ENCODE measurements around the gene FARP1. TPM values are rescaled to one million over a fixed set of nuclear protein-coding genes. Genes with fewer than 3 reads are reported as not detected.

The FARP1 gene
- total RNA-seq, 1 experiment from 2014 or later, result 2.6 TPM

DNA sequence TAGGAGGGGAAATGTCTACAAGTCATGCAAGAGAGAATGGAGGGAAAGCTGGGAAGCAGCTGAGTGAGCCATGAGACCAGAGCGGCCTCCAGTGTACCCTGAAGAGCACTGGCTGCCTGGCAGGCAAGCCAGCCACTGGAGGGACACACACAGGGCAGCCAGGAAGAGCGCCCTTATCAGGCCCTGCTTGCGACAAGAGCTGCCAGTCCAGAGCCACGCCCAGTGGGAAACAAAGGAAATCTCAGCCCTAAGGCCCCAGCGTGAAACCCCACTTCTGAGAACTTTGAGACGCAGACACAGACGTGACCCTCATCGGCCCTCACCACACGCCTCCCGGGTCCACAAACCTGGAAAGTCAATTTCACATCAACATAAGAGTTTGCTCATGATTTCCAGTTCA is 329.0 kb downstream of the FARP1 start:
- DNase-seq (ENCODE audit: extremely low read depth, low read depth), result no peak

DNA sequence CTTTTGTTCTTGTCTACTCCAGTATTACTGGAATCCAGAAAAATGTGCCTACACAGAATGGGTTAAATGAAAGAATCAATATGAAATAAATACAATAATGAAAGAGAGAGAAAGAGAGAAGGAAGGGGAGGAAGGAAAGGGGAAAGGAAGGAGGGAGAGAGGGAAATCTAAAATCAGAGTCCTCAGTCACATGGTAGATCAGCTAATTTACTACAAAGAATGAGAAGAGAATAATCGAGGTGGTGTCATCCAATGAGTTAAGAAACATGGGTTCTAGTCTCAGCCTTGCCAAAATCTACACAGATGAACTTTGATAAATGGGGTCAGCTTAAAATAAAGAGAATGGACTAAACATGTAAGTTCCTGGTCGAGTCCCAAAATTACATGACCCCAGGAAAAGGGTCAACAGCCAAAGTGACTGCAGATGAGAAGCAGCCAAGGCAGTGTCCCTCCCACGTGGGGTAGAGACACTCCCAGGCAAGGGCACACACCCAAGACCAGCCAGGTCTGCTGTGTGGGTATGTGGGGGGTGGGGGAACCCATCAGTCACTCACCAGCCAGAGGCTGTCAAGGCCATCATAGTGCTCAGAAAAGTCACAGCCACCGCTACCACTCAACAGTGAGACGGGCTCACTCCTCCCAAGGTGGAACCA is 330.4 kb downstream of the FARP1 start:
- no peak for DNase-seq (ENCODE audit: extremely low read depth, low read depth)

DNA sequence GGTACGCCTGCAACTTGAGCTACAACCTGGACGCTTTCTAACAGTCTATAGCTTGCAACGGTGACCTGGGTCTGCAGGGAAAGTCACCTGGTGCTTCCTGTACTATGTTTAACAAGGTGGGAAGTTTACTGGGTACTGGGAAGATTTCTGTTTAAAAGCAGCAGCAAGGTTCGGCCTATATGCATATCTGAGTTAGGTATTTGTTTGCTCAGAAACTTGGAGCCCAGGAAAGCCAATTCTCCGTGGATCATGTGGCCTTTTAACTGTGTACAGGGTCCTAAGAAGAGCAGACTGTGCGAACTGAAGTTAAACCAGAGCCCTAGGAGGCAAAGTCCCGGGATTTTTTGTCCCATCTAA is 330.9 kb downstream of the FARP1 start:
- no peak for DNase-seq (ENCODE audit: extremely low read depth, low read depth)

DNA sequence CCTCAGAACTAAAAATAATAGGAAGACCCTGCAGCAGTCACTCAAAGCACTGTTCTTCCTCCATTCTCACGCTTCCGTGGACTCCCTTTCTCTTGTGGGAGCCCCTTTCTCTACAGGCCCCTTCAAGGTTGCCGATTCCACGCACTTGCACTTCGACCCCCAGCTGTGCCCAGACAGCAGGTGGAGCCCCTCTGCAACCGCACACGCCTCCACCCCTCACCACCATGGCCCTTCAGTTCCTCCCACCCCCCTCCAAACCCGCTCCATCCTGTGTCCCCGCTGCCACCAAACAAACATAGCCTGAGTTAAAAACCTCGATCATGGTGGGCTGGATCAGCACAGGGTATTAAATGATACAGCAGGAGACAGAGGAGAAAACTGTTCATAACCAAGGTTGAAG is 331.4 kb downstream of the FARP1 start:
- DNase-seq (ENCODE audit: extremely low read depth, low read depth), result no peak

DNA sequence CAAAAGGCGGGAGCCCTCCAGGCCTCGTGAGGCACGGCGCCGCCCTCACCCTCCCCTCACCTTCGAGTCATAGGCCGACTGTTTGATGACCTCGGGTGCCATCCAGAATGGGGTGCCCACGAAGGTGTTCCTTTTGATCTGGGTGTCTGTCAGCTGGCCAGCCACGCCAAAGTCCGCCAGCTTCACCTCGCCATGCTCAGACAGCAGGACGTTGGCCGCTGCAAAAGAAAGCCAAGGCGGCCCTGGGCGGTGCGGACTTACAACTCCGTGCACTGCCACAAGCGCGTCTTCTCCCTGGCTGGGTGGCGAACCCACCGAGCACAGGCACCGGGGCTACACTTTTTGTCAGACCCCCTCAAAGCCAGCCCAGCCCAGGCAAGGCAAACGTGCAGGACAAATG is 331.9 kb downstream of the FARP1 start:
- no peak for DNase-seq (ENCODE audit: extremely low read depth, low read depth)

DNA sequence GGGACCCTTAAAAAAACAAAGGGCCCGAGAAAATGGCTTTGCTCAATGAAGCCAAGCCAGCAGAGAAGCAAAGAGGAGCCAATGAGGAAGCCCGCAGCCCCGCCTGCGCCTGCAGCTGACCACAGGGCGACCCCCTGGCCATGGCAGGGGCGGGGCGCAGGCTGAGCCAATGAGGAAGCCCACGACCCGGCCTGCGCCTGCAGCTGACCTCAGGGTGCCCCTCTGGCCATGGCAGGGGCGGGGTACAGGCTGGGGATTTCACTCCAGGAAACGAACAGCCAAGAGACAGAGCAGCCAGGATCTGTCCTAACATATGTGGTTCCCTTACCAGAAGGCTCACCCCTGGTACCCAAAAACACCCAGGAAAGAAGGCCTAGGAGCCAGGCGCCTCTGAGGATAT is 332.6 kb downstream of the FARP1 start:
- no peak for DNase-seq (ENCODE audit: extremely low read depth, low read depth)

DNA sequence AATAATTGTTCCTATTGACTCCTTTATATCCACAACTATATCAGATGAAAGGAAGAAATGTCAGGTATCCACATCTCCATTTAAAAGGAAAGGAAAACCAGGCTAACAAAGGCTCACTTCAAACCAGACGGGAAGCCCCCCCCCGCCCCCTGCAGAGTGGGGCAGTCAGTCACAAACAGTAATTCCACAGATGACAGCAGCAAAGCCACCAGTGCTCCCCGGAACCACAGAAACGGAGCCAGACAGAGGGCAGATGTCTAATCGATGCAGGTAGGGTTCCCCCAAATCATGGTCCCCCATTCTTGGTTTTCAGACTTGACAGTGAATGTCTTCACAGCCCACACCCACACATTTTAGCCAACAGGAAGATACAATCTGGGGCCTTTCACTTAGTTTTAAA is 333.2 kb downstream of the FARP1 start:
- no peak for DNase-seq (ENCODE audit: extremely low read depth, low read depth)

DNA sequence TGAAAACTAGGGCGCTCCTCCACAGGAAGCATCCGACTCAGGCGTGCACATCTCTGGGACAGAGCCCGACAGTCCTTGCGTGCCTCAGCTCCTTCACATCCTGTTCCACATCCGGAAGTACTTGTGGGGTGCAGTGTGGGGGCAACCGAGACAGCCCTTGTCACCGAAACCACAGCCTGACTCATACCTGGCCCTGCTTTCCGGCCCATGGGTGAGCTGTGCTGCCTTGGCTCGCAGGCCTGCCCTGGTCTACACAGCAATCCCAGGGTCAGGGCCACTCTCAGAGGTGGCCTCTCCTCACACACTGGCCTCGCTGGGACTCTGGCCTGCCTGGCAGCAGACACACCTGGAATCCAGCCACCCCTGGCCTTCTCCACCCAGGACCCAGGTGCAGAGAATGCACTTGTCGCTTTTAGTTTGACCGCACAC is 333.7 kb downstream of the FARP1 start:
- DNase-seq (ENCODE audit: extremely low read depth, low read depth), result no peak

DNA sequence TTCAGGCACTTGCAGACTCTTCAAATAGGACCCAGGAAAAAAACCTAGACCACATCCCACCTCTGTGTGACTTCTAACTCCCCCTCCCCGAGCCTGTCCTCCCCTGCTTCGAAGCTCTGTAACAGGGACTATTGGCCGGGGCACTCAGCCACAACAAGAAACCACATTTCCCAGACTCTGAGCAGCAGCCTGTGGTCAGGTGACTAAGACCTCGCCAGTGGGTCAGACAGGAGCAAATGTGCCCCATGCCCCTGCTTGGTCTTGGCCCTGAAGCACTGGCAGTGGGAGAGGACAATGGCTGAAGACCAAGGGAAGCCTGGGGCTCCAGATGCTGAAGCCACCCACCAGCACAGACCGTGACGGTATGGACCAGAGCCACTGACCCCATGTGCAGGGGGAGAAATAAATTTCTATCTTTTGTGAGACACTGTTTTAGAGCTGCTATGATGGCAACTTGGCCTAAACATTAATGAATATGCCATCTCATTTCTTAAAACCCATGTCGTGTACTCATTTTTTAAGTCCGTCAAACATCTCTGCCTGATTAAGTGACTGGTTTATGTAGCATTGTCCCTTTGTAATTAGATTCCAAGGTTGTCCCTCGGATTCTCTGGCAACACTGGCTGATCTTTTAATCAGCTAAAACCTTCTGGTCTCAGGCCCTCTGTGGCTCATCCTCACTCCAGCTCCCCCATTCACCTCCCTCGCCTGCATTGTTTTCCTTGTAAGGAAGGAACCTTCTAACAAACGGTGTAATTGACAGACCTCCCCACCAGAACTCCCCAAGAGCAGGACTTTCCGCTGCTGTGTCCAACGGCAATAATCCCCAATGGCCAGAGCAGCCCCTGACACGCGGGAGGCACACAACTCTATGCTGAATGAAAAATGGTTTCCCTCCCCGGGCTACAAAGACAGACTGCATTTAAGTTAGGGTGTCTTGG is 335.6 kb downstream of the FARP1 start:
- DNase-seq (ENCODE audit: extremely low read depth, low read depth), result no peak

DNA sequence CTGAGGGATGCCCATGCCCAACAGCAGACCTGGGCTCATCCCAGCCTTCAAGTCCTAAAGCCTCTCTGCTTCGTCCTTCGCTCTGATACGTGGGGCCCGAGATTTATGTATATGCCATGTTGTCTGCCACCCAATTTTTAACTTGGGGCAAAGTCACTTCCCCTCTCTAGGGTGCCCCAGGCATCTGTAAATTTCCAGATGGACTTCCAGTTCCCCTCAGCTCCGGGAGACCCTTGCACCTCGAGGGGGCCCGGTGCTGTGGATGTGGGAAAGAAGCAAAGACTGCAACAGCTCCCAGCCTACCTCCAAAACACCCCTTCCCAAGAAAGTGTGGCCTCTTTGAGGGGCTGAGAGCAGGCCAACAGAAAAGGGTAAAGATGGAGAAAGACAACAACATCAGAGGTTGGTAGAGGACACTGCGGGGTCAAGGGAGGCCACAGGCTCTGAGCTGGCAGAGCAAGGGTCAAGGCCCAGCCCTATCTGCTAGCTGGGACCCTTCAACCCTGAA is 336.7 kb downstream of the FARP1 start:
- DNase-seq (ENCODE audit: extremely low read depth, low read depth), result no peak

DNA sequence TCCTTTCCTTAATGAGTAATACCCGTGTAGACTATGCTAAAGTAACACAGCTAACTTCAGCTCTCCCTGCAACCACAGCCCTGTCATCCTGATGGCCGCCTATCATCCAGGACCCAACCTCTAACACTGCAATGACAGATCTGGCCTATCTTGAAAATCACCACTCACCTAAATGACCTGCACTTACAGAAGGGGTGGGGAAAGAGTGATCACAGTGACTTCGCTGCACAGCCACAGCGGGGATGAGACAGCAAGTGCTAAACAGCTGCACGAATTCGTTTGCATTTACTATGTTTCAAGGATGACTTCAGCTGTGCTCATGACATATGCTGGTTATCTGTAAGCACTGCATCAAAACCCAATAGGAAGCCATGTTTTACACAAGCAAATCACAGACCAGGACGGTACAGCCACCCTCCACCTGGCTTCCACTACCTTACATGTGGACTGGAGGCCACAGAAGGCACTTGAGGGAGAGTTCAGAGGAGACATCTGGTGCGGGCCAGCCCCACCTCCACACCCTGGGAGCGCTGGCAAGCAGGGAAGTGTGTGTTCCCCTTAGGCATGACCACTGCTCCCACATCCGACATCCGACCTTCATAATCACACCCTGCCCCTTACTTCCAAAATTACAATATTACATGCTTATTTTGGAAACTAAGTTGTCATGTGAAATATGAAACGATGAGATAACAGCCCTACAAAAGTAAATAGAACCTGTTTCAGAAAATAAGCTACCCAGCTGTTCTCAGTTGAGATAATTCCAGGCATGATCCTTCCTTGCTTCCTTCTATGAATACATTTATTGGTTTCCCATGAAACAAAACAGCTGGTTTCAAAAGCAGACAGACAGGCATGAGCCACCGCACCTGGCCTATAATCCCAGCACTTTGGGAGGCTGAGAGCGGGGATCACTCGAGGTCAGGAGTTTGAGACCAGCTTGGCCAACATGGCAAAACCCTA is 338.3 kb downstream of the FARP1 start:
- DNase-seq (ENCODE audit: extremely low read depth, low read depth), result no peak

DNA sequence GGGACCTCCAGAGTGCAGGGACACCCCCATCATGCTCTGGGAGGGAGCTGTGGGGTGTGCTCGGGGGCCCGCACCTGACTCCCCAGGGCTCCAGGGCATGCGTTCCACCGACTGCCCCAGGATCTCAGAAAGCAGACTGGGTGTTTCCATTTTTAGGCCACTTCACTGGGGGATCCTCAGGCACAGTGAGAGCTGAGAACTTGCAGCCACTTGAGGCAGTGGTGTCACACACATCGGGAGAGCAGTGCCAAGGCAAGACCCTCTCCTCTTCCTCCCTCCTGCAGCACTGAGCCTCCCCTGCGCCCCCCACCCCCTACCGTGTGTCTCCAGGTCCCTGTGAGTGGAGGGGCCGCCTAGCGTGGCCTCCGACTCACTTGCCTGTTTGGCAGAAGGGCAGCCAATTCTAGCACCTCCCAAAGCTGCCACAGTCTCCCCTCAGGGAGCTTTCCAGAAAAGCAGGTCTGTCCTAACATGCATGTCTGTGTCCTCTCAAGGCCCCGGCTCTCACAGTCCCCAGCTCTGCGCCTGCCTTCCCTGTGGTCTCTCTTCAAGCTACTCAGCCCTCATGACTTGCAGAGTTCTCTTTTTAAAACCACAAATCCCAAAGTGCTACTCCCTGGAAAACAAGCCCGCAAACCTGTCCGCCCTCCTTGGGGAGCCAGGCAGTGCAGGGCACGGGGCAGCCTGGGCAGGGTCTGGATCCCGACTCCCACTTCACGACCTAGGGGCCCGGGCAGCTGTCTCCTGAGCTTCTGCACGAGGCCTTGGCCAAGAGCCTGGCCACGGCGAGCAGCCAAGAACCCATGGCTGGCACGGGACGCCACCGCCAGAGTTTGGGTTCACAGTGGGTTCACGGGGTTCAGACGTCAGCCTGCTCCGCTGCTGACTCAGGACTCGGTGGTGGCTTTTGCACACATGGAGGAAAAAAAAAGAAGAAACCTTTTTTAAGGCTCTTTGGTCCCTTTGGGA is 339.9 kb downstream of the FARP1 start:
- DNase-seq (ENCODE audit: extremely low read depth, low read depth), result no peak

DNA sequence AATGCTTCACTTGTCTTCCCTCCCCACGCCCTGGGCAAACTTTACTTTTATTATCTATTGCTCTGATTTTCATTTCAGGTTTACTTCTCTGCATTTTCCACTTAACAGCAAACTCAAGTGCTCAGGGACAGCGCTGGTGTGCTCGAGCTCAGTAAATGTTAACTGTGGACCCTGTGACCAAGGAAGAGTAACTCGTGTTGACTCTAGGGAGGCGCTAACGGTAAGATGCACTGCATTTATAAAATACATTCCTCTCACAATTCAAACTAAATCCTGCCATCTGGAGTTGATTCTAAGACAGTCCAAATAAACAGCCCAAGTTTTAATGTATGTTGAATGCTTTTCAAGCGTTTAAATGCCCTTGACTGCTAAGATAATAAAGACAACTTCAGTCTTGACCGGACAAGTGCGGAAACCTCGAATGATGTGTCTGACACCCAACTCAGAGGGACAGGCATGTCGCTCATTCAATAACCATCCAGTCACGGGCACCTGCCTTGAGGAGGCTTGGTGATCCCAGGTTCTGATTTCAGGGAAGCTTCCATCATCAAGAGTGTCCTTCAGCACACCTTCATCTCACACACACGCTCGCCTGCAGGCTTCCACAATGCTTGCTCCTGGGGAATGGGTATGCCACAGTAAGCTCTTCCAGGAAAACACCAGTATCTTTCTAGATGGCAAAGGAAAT is 340.9 kb downstream of the FARP1 start:
- no peak for DNase-seq (ENCODE audit: extremely low read depth, low read depth)

DNA sequence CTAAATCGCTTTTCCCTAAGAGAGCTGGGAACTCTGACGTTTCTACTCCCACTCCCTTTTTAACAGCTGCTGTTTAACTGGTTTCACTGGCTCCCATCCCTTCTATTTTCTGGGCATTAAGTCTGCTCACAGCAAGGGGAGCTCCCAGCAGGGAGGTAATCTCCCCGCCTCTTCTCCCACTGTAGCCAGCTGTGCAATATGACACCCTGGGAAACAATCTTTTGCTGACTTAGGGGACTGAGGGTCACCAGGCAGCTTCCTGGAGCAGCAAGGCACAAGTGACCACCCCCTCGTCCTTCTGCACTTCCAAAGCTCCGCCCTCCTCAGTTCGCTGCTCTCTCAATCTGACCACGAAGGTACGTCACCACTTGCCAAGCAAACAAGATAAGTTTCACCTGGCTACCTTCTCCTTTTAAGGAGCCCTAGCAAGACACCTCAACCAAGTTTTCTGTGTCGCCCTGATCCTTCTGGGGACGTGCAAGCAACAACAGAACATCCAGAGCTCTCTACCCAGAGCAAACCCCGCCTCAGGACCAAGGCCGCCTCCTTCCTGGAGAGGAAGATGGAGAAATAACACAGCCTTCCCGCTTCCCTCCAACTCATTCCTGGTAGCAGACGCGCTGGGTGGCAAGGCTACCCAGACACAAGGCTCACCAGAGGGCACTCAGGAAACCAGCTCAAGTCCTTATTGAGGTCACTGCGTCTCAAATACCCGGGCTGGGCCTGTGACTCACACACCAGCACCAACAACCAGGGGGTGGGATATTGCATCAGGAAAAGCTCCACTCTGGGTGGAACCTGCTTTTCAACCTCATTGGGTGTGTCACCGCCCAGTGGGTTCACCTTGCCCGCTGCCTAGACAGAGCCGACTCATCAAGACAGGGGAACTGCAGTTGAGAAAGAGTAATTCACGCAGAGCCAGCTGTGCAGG is 341.7 kb downstream of the FARP1 start:
- DNase-seq (ENCODE audit: extremely low read depth, low read depth), result peak; percentile 93

DNA sequence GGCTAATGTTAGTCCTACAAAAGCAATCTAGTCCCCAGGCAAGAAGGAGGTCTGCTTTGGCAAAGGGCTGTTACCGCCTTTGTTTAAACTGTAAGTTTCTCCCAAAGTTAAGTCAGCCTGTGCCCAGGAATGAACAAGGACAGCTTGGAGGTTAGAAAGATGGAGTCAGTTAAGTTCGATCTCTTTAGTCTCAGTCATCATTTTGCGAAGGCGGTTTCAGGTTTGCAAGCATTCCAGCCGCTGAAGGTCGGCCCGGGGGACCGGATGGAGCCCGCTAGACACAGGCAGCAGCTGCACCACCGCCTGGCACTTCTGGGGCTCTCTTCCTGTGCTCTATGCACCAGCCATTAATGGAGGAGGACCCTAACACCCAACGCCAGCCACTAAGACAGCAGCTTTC is 342.7 kb downstream of the FARP1 start:
- DNase-seq (ENCODE audit: extremely low read depth, low read depth), result no peak

DNA sequence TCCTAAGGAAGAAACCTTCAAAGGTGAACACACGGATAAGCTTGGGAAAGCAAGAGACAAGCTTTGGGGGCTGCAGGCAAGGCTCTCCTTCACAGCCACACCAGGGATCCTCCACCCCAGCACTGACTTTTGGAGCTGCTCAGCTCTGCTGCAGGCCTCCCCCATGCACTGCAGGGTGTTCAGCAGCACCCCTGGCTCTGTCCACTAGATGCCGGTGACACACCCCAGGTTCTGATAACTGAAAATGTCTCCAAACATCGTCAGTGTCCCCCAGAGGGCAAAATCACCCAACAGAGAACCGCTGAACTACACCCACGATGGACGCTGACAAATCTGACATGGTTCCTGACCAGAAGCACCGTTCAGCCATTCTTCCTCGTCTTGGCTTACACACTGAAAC is 343.5 kb downstream of the FARP1 start:
- DNase-seq (ENCODE audit: extremely low read depth, low read depth), result no peak

DNA sequence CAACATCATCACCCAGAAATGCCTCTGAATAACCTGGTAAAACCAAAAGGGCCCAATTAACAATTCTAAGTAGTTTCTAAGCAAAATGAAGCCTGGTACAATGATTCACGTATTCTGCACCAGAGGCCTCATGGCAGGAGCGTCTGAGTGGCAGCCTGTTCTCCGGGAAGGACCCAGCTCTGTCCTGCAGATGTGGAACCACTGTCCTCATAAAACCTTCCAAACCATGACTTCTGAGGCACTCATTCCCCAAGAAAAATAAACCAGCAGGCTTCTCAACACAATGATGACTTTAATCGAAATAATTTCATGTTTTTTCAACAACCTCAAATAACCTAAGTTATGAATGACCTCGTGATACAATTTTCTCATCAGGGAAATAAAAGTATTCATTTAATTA is 344.1 kb downstream of the FARP1 start:
- no peak for DNase-seq (ENCODE audit: extremely low read depth, low read depth)

DNA sequence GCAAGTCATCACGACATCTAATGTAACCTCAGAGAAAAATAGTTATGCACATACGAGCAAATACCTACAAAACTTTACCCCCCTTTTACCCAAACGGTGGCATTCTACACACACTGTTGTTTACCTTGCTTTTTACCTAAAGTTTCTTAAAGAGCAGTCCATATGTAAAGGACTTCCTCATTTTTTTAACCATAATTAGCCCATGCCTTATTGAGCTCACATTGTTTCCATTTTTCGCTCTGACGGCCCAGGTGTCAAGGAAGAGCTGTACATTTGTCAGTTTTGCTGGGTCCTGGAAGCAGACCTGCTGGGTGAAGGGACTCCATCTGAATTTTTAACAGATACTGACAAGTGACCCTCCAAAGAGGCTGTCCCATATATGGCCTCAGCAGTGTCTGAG is 344.6 kb downstream of the FARP1 start:
- no peak for DNase-seq (ENCODE audit: extremely low read depth, low read depth)
